Measurements from ENCODE around the gene IGF2.

Gene IGF2

GRCh38 chr11:2103668-2104523, 35.3 kb downstream of the IGF2 start:
- DNase-seq (ENCODE audit: low read depth) = no peak

DNA sequence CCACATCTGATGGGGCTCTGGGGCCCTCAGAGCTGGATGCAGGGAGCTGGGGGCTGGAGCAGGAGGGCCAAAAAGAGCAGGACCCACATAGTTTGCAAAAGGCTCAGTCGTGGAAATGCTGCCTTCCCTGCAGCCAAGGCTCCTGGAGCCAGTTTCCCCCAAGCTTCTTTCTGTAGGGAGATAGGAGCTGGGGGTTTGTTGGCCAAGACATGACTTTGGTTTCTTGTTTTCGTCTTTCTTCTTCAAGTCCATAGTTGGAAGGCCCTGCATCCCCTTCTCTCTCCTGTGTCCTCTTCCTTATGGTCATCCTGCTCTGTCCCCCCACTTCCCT, 36.3 kb downstream of the IGF2 start:
- DNase-seq (ENCODE audit: low read depth) = no peak

- DNase-seq (ENCODE audit: low read depth) = no peak
Observed at GRCh38 chr11:2102132-2102882, 36.9 kb downstream of the IGF2 start.

- DNase-seq (ENCODE audit: low read depth) = no peak
Observed at GRCh38 chr11:2101171-2101675, 38.0 kb downstream of the IGF2 start.

GRCh38 chr11:2100361-2101170, 38.6 kb downstream of the IGF2 start:
- DNase-seq (ENCODE audit: low read depth) = no peak

GRCh38 chr11:2099516-2100349, 39.5 kb downstream of the IGF2 start:
- DNase-seq (ENCODE audit: low read depth) = no peak

GRCh38 chr11:2098691-2099515, 40.3 kb downstream of the IGF2 start:
- no peak for DNase-seq (ENCODE audit: low read depth)

- no peak for DNase-seq (ENCODE audit: low read depth)
Observed at GRCh38 chr11:2097998-2098690, 41.0 kb downstream of the IGF2 start.

DNA sequence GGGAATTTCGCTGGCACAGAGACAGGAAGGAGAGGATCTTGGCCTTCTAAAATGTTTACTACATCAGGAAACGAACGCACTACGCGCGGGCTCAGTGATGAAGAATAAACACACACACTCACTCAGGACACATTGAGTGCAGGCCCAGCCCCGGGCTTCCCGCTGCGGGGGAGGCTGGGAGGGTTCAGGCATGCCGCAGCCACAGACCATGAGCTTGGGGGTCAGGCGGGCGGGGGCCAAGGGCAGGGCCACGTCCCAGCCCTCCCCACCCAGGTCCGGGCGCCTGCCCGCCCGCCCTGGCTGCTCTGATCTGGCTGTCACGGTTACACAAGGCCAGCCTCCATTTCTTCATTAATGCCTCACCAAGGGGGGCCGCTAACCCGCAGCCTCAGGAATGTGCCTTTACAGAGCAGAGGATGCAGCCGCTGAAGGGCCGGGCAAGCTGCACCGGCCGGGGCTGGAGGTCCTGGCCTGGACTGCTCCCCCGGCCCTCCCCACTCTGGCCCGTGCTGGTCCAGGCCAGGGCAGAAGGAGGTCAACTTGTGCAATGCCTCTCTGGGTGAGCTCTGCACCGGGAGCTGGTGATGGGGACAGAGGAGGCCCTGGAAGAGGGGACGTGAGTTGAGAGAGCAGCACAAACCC, 41.7 kb downstream of the IGF2 start:
- no peak for DNase-seq (ENCODE audit: low read depth)

DNA sequence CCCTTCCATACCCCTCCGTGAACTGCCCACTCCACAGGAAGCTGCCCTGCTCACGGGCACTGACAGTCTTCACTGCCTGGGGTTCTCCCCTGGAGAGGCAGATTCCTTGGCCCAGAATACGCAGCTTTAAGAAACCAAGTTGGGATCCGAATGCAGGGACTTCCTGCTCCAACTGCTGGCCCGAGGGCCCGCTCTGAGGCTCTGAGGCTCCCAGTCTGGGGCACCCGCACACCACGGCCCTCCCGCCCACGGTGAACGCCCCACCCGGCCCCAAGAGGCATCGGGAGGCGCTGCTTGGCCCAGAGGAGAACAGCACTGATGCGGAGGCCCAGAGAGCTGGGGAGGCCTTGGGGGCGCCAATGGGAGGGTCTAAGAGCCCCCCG, 42.3 kb downstream of the IGF2 start:
- no peak for DNase-seq (ENCODE audit: low read depth)

- DNase-seq (ENCODE audit: low read depth) = no peak
Observed at GRCh38 chr11:2096011-2096918, 42.9 kb downstream of the IGF2 start.

DNA sequence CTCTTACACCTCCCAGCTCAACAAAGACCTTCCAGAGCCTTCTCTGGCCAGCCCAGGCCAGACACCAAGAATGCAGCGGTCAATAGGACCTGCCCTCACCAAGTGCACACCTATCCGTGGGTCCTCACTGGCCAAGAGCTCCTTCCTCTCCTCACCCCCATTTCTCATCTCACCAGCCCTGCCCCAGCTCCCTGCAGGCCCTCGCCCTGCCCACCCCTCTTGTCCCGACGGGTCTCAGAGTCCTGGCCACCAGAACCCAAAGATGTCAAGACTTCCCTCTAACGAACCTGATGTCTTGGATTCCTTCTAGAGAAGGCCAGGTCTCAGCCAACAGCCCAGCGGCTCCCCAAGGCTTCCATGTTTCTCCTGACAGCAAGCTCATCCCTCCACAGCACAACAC, 43.6 kb downstream of the IGF2 start:
- no peak for DNase-seq (ENCODE audit: low read depth)

GRCh38 chr11:2095198-2095520, 44.0 kb downstream of the IGF2 start:
- DNase-seq (ENCODE audit: low read depth) = no peak

DNA sequence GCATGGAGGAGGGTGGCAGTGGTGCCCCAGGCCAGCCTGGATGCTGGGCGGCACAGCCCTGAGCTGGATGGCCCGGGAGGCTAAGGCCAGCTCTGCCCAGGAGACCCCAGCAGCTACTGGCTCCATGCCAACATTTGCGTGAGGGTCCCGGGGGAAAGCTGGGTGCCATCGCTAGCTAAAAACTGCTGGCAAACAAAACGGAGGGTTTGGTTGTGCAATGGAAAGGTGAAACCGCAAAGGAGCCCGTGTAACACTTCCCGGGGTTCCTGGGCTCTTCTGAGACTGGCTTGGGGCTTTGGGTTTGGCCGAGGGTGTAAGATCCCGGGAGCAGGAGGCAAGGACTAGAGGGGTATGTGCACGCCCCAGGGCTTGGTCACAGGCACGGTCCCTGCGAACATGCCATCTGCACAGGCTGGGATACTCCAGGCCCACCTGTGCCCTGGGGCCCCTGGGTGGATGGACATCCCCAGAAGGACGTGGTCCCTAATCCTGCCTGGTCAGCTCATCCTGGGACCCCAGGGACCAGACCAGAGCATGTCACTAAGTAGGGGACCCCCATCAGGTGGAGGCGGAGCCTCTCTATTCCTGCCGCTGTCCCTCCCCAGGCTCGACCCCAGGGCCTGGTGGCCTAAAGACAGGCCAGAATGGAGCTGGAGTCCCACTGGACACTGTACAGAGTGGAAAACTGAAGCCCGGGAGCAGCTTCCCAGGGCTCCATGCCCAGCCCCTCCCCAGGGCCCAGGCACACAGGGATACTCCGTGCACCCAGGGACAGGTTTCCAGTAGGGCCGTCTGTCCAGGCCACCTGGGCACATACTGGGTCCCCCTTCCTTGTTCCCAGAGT, 44.6 kb downstream of the IGF2 start:
- DNase-seq (ENCODE audit: low read depth) = no peak

DNA sequence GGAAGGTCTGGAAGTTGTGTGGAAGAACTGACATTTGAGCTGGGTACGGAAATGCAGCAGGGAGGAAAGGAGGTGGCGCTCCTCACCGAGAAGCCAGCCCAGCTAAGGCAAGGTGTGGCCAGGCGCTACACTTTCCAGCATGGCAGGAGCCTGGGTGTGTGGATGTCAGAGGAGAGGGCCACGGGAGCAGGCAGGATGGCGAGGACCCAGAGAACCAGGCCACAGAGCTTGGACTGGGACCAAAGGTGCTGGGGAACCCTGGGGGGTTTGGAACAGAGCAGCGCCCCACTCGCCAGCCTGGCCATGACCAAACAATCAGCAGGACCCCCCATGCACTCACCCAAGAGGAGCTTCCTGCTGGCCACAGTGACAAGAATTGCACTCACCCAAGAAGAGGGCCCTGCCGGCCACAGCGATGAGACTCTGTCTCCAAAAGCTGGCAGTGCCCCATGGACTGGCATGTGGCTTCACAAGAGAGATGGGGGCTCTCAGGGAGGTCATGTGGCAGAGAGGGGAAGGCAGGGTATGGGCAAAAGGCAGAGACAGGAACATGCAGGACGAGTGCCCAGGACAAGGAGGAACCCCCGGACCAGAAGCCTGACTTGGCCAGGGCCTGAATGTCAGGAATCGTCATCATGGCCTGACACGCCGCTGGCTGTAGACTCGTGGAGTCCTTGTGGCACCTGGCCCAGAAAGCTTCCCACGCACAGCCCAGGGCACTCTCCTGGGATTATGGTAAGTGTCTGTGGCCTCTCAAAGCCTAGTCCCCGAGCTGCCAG, 45.4 kb downstream of the IGF2 start:
- no peak for DNase-seq (ENCODE audit: low read depth)

GRCh38 chr11:2092956-2093412, 46.2 kb downstream of the IGF2 start:
- peak; percentile 21 for DNase-seq (ENCODE audit: low read depth)

DNA sequence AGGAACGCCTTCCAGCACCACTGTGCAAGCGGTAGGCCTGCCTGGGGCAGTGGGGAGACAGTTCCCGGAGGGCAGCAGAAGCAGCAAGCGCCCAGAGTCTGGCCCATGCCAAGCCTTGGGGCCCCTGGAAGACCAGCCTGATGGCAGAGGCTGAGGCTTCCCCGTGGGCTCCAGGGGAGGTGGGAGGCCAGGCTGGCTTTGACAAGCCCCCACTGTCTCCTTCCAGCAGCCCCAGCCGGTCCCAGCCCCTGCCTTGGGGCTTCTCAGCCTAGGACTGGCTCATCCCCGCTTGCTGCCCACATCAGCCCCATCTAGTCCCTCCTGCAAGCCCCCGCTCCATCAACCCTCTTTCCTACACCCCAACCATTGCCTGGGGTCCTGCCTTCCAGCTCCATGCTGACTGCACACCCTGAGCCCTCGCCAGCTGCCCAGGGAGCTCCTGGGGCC, 46.7 kb downstream of the IGF2 start:
- no peak for DNase-seq (ENCODE audit: low read depth)

Measured in activated T-helper 9 cell treated with anti-CD3 and anti-CD28 coated beads, Interleukin-2, amount 50 U/mL, for 16 hours (primary cell).